ENCODE measurements around the gene EXOSC5. TPM values are rescaled to one million over a fixed set of nuclear protein-coding genes. Genes with fewer than 3 reads are reported as not detected.

EXOSC5 gene
- total and polyA plus RNA-seq, 2 of the 13 experiments (the other 11 are each of a cell fraction or from before 2014, with no cell fraction given): 24.1 to 26.5 TPM

DNA sequence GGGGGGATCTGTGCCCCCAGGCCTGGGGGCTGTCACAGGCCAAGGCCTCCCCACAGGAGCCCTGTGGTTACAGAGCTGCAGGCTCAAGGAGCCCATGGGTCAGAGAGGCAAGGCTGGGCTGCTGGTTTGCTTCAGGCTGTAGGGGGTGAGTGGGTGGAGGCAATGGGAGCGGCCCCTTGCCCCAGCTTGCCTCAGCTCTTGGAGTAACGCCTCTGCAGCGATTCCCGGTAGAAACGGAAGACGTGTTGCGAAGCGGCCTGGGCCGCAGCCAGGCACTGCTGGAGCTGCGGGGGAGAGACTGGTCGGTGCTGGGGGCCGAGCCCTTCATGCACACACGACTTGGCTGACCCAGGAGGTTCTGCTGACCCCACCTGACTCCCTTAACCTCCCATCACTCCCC is 10.7 kb downstream of the EXOSC5 start:
- Histone ChIP-seq H4K20me1 (ENCODE audit: insufficient read depth, low read length) (no peaks in the 10 kb centered on the region), H3K36me3 (replicated peaks in 1 of 2; ENCODE audit: control insufficient read depth in 1 of 2, insufficient read depth in 2 of 2, low read length in 2 of 2) (peaks cover 16 to 29% of the 10 kb centered on the region in 2 experiments; a peak in 4 of 5 replicates), H3K27ac (ENCODE audit: extremely low read length, insufficient read depth, low read length) (no peak overlapping the region), H3K4me3 (replicated peaks in 1 of 3; ENCODE audit: insufficient read depth in 1 of 3, low read depth in 2 of 3, low read length in 3 of 3) (no peak overlapping the region), H3K27me3 (ENCODE audit: control insufficient read depth in 1 of 2, insufficient read depth in 2 of 2, low read length in 2 of 2) (no peaks in the 10 kb centered on the region), H3K9ac (ENCODE audit: insufficient read depth, low read depth, low read length) (no peak overlapping the region), H3K79me2 (ENCODE audit: insufficient read depth, low read length) (no peaks in the 10 kb centered on the region), H3K9me3 (ENCODE audit: low read length) (no peaks in the 10 kb centered on the region), H2AFZ (ENCODE audit: low read length) (no peak overlapping the region), H3K4me1 (ENCODE audit: insufficient read depth, low read length) (peaks cover 9% of the 10 kb centered on the region; the same call in 1 of the 2 replicates), H3K4me2 (ENCODE audit: low read depth, low read length) (no peak overlapping the region)
- DNase-seq (ENCODE audit: low spot score) (no peak), FAIRE-seq (no peak), ATAC-seq (no peak)
- intact Hi-C loops (cut with micrococcal nuclease; ENCODE audit: unreplicated experiment): no loop called here
- in situ Hi-C loops (cut with HindIII; ENCODE audit: extremely low pct_ligation_motif_present, low pct_unique_long_range_greater_than_20kb): no loop called here
- WGBS (ENCODE audit: low lambda C conversion rate): 91% methylated on average over 9 of the region's 13 CpGs
- peak; percentile 19 for TF ChIP-seq AGO2 (optimal IDR thresholded peaks at IDR 0.05; ENCODE audit: low read depth, low read length)
- TF ChIP-seq MTF1 (CRISPR knock-in tag; IDR thresholded peaks at IDR 0.05): no peak
- no TSS peak for BruUV-seq (replicated peaks)
- ChIA-PET CTCF (ENCODE audit: low intra/inter-chr PET ratio, low total read pairs) (no interaction called here), POLR2A (no interaction called here)

DNA sequence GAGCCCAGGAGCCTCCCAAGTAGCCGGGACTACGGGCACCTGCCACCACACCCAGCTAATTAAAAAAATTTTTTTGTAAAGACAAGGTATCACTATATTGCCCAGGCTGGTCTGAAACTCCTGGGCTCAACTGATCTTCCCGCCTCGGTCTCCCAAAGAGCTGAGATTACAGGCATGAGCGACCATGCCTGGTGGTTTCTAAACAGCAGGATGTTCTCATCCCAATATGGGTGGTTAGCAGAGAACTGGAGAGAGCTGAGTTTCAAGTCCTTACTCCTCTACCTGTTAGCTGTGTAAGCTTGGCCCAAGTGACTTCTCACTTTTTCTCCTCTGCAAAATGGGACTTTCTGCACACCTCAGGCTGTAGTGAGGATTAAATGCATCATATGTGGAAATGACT is 12.8 kb downstream of the EXOSC5 start:
- CTCF ChIA-PET (ENCODE audit: low intra/inter-chr PET ratio, low total read pairs): no interaction called here
- Histone ChIP-seq H4K20me1 (ENCODE audit: insufficient read depth, low read length) (no peaks in the 10 kb centered on the region), H3K4me3 (replicated peaks in 1 of 3; ENCODE audit: insufficient read depth in 1 of 3, low read depth in 2 of 3, low read length in 3 of 3) (no peak overlapping the region), H3K4me2 (ENCODE audit: low read depth, low read length) (no peak overlapping the region), H3K27ac (ENCODE audit: extremely low read length, insufficient read depth, low read length) (no peak overlapping the region), H3K79me2 (ENCODE audit: insufficient read depth, low read length) (no peaks in the 10 kb centered on the region), H3K27me3 (ENCODE audit: control insufficient read depth in 1 of 2, insufficient read depth in 2 of 2, low read length in 2 of 2) (no peaks in the 10 kb centered on the region), H3K9me3 (ENCODE audit: low read length) (no peaks in the 10 kb centered on the region), H3K36me3 (replicated peaks in 1 of 2; ENCODE audit: control insufficient read depth in 1 of 2, insufficient read depth in 2 of 2, low read length in 2 of 2) (peaks cover 7 to 11% of the 10 kb centered on the region in 2 experiments; a peak in 2 of 5 replicates), H3K4me1 (ENCODE audit: insufficient read depth, low read length) (peaks cover 9% of the 10 kb centered on the region; the same call in 1 of the 2 replicates), H3K9ac (ENCODE audit: insufficient read depth, low read depth, low read length) (no peak overlapping the region), H2AFZ (ENCODE audit: low read length) (no peak overlapping the region)
- intact Hi-C loops (cut with micrococcal nuclease; ENCODE audit: unreplicated experiment) (no loop called here), in situ Hi-C loops (cut with HindIII; ENCODE audit: extremely low pct_ligation_motif_present, low pct_unique_long_range_greater_than_20kb) (no loop called here)
- POLR2A ChIA-PET: no interaction called here
- 100% methylated on average over 4 of the region's 5 CpGs for WGBS (ENCODE audit: low lambda C conversion rate)
- no TSS peak for BruUV-seq (replicated peaks)
- no peak for ATAC-seq
- no peak for FAIRE-seq
- DNase-seq (ENCODE audit: low spot score): no peak
- no peak for TF ChIP-seq RAD51 (IDR thresholded peaks at IDR 0.05; ENCODE audit: borderline replicate concordance)
- no peak for TF ChIP-seq WIZ (CRISPR knock-in tag; IDR thresholded peaks at IDR 0.05)
- TF ChIP-seq, protein P1, sequence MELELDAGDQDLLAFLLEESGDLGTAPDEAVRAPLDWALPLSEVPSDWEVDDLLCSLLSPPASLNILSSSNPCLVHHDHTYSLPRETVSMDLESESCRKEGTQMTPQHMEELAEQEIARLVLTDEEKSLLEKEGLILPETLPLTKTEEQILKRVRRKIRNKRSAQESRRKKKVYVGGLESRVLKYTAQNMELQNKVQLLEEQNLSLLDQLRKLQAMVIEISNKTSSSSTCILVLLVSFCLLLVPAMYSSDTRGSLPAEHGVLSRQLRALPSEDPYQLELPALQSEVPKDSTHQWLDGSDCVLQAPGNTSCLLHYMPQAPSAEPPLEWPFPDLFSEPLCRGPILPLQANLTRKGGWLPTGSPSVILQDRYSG (CRISPR knock-in tag; IDR thresholded peaks at IDR 0.05): no peak
- TF ChIP-seq, protein P2, sequence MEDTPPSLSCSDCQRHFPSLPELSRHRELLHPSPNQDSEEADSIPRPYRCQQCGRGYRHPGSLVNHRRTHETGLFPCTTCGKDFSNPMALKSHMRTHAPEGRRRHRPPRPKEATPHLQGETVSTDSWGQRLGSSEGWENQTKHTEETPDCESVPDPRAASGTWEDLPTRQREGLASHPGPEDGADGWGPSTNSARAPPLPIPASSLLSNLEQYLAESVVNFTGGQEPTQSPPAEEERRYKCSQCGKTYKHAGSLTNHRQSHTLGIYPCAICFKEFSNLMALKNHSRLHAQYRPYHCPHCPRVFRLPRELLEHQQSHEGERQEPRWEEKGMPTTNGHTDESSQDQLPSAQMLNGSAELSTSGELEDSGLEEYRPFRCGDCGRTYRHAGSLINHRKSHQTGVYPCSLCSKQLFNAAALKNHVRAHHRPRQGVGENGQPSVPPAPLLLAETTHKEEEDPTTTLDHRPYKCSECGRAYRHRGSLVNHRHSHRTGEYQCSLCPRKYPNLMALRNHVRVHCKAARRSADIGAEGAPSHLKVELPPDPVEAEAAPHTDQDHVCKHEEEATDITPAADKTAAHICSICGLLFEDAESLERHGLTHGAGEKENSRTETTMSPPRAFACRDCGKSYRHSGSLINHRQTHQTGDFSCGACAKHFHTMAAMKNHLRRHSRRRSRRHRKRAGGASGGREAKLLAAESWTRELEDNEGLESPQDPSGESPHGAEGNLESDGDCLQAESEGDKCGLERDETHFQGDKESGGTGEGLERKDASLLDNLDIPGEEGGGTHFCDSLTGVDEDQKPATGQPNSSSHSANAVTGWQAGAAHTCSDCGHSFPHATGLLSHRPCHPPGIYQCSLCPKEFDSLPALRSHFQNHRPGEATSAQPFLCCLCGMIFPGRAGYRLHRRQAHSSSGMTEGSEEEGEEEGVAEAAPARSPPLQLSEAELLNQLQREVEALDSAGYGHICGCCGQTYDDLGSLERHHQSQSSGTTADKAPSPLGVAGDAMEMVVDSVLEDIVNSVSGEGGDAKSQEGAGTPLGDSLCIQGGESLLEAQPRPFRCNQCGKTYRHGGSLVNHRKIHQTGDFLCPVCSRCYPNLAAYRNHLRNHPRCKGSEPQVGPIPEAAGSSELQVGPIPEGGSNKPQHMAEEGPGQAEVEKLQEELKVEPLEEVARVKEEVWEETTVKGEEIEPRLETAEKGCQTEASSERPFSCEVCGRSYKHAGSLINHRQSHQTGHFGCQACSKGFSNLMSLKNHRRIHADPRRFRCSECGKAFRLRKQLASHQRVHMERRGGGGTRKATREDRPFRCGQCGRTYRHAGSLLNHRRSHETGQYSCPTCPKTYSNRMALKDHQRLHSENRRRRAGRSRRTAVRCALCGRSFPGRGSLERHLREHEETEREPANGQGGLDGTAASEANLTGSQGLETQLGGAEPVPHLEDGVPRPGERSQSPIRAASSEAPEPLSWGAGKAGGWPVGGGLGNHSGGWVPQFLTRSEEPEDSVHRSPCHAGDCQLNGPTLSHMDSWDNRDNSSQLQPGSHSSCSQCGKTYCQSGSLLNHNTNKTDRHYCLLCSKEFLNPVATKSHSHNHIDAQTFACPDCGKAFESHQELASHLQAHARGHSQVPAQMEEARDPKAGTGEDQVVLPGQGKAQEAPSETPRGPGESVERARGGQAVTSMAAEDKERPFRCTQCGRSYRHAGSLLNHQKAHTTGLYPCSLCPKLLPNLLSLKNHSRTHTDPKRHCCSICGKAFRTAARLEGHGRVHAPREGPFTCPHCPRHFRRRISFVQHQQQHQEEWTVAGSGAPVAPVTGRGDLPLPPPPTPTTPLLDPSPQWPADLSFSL (CRISPR knock-in tag; IDR thresholded peaks at IDR 0.05): no peak
- no peak for TF ChIP-seq GPN1 (CRISPR knock-in tag; IDR thresholded peaks at IDR 0.05; ENCODE audit: borderline replicate concordance)
- TF ChIP-seq HNF4G (IDR thresholded peaks at IDR 0.05; ENCODE audit: borderline replicate concordance, low read depth, low read length): no peak
- no peak for TF ChIP-seq HNF4G (CRISPR knock-in tag; IDR thresholded peaks at IDR 0.05; ENCODE audit: borderline replicate concordance, low read depth)
- TF ChIP-seq, protein P3, sequence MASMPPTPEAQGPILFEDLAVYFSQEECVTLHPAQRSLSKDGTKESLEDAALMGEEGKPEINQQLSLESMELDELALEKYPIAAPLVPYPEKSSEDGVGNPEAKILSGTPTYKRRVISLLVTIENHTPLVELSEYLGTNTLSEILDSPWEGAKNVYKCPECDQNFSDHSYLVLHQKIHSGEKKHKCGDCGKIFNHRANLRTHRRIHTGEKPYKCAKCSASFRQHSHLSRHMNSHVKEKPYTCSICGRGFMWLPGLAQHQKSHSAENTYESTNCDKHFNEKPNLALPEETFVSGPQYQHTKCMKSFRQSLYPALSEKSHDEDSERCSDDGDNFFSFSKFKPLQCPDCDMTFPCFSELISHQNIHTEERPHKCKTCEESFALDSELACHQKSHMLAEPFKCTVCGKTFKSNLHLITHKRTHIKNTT (CRISPR knock-in tag; IDR thresholded peaks at IDR 0.05): no peak
- TF ChIP-seq PCBP1 (IDR thresholded peaks at IDR 0.05; ENCODE audit: borderline replicate concordance, low read depth, low read length): no peak
